HFFc6 (cell line): ENCODE results near the gene MRPS11. TPM values are rescaled to one million over a fixed set of nuclear protein-coding genes. Genes with fewer than 3 reads are reported as not detected.
"Not testable (repeated sequence)": the region's sequence is repeated elsewhere in the genome, so short reads cannot be mapped to it uniquely, and the experiment has no call there.

ENCODE experiments used
- DNase-seq: peaks from one replicate; pipeline ENCODE4 v3.0.0-alpha.2; 2018
- H3K27ac Mint-ChIP-seq: 2 replicates; pipeline ENCODE4 v1.8.0; 2020; ENCODE audit warnings: mild to moderate bottlenecking, mixed read lengths
- H3K27me3 Mint-ChIP-seq: 2 replicates; pipeline ENCODE4 v1.8.0; 2021; ENCODE audit warnings: mild to moderate bottlenecking, moderate library complexity, mixed read lengths; ENCODE audit not compliant: insufficient read depth
- H3K36me3 Mint-ChIP-seq: 2 replicates; pipeline ENCODE4 v1.8.0; 2021; ENCODE audit warnings: low read depth, mixed read lengths
- H3K4me1 Mint-ChIP-seq: 2 replicates; pipeline ENCODE4 v1.8.0; 2020; ENCODE audit warnings: low read depth, mixed read lengths
- H3K4me3 Mint-ChIP-seq: 2 replicates; pipeline ENCODE4 v1.8.0; 2020; ENCODE audit warnings: mild to moderate bottlenecking, moderate library complexity, mixed read lengths
- H3K9me3 Mint-ChIP-seq: 2 replicates; pipeline ENCODE4 v1.8.0; 2020; ENCODE audit warnings: mild to moderate bottlenecking, mixed read lengths
- total RNA-seq, 6 experiments: library from RNA; stranded (reverse); fragmentation: NEBNext Ultra II Directional; extraction: Animal tissue kit (Norgen Biotek cat#: 25700); gene quantifications; 2 replicates in 1 of 6; 3 replicates in 5 of 6; pipeline ENCODE4 v1.2.3, GENCODE V29; 2021
- TF ChIP-seq, protein P1 (sequence below): fragments of 200-600 bp; sonication (generic); IDR thresholded peaks from 2 replicates; pipeline ENCODE4 v1.5.0; 2021; ENCODE audit warnings: antibody characterized with exemption, mild to moderate bottlenecking

Gene MRPS11
- total RNA-seq, 6 experiments from 2014 or later: 63.4 to 75.9 (median 69.4) TPM

DNA sequence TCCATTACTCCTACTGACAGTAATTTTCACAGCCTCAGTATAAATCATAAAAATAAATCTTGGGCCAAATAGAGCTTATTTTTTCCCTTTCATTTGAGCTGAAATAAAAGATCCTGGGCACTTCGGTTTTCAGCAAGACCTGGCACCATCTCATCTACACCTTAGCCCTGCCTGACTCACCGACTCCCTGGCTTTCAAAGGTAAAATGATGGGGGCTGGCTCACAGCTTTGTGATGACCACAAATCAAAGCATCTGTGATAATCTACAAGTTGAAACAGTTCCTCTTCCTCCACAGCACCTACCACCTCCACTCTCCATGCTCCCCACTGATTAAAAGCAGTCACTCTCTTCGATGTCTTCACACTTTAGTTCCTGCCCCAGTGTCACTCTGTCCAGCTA lies 51.4 kb downstream of the MRPS11 start:
- no peak overlapping the region for H3K4me3 Mint-ChIP-seq
- TF ChIP-seq, protein P1, sequence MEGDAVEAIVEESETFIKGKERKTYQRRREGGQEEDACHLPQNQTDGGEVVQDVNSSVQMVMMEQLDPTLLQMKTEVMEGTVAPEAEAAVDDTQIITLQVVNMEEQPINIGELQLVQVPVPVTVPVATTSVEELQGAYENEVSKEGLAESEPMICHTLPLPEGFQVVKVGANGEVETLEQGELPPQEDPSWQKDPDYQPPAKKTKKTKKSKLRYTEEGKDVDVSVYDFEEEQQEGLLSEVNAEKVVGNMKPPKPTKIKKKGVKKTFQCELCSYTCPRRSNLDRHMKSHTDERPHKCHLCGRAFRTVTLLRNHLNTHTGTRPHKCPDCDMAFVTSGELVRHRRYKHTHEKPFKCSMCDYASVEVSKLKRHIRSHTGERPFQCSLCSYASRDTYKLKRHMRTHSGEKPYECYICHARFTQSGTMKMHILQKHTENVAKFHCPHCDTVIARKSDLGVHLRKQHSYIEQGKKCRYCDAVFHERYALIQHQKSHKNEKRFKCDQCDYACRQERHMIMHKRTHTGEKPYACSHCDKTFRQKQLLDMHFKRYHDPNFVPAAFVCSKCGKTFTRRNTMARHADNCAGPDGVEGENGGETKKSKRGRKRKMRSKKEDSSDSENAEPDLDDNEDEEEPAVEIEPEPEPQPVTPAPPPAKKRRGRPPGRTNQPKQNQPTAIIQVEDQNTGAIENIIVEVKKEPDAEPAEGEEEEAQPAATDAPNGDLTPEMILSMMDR: no peak
- H3K4me1 Mint-ChIP-seq: peaks cover 12% of the 10 kb centered on the region; the same call in 1 of the 2 replicates
- H3K27me3 Mint-ChIP-seq: no peaks in the 10 kb centered on the region; the same call in 1 of the 2 replicates
- peaks cover 11% of the 10 kb centered on the region; the same call in 1 of the 2 replicates for H3K36me3 Mint-ChIP-seq
- no peaks in the 10 kb centered on the region for H3K9me3 Mint-ChIP-seq
- H3K27ac Mint-ChIP-seq: no peak overlapping the region
- no peak for DNase-seq

DNA sequence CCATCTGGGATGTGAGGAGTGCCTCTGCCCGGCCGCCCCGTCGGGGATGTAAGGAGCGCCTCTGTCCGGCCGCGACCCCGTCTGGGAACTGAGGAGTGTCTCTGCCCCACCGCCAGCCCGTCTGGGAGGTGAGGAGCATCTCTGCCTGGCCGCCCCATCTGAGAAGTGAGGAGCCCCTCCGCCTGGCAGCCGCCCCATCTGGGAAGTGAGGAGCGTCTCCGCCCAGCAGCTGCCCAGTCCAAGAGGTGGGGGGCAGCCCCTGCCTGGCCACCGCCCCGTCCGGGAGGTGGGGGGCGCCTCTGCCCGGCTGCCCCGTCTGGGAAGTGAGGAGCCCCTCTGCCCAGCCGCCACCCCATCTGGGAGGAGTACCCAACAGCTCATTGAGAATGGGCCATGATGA lies 56.6 kb downstream of the MRPS11 start:
- peaks cover 31% of the 10 kb centered on the region; the same call in 1 of the 2 replicates for H3K36me3 Mint-ChIP-seq
- not testable (repeated sequence) for H3K4me1 Mint-ChIP-seq, H3K9me3 Mint-ChIP-seq, H3K4me3 Mint-ChIP-seq, H3K27ac Mint-ChIP-seq, H3K27me3 Mint-ChIP-seq, DNase-seq

- Mint-ChIP-seq H3K4me3 (no peak overlapping the region), H3K27ac (no peak overlapping the region), H3K9me3 (no peaks in the 10 kb centered on the region), H3K4me1 (peaks cover 15% of the 10 kb centered on the region), H3K36me3 (peaks cover 44% of the 10 kb centered on the region), H3K27me3 (no peaks in the 10 kb centered on the region)
- TF ChIP-seq, protein P1: no peak
- DNase-seq: no peak
These were observed 57.9 kb downstream of the MRPS11 start for GRCh38 chr15:88525418-88525817.

GRCh38 chr15:88526247-88526879 lies 58.9 kb downstream of the MRPS11 start:
- Mint-ChIP-seq H3K4me3 (no peak overlapping the region), H3K36me3 (peaks cover 53% of the 10 kb centered on the region), H3K27me3 (no peaks in the 10 kb centered on the region), H3K27ac (no peak overlapping the region), H3K9me3 (no peaks in the 10 kb centered on the region), H3K4me1 (peaks cover 15% of the 10 kb centered on the region)
- TF ChIP-seq, protein P1: no peak
- no peak for DNase-seq

DNA sequence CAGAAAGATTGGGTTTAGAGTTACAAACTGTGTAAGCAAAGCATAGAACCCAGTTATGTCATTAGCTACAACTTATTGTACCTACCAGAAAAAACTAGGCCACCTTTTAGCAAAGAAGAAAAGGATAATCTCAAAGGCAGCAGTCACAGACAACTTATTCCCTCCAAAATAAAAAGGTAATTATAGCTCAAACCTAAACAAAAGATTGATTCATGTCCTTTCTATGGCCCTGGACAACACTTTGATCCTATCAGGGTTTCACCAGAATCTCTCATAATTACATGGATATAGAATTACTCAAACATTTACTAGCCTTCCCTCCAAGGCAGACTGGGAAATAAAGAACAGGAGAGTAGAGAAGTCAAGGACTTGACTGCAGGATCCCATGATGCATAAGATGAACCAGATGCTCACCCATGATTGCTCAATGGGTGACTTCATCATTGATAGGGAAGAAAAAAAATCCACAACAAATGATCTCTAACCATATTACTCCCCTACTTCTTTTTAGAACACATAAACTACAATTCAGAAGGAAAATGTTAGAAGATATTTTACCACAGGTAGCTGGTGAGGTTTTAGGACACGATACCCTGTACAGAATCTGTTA lies 61.6 kb downstream of the MRPS11 start:
- Mint-ChIP-seq H3K36me3 (peaks cover 44% of the 10 kb centered on the region), H3K9me3 (no peaks in the 10 kb centered on the region), H3K4me1 (peaks cover 15% of the 10 kb centered on the region), H3K27ac (peak overlapping the region; percentile 25), H3K27me3 (no peaks in the 10 kb centered on the region), H3K4me3 (no peak overlapping the region)
- DNase-seq: peak; percentile 22
- TF ChIP-seq, protein P1: no peak

Other genes starting within 250 kb of the MRPS11 start
- gene NTRK3, start 211.0 kb upstream of the MRPS11 start, total RNA-seq: under 1 TPM in 1 of 6 experiments, not detected in 5; 0.02 TPM
- 10 to 100 TPM; 27.3 to 31.3 (median 29.0) TPM for gene MRPL46, start 320 bp upstream of the MRPS11 start, total RNA-seq
- 1 to 10 TPM; 4.9 to 7.1 (median 6.2) TPM for gene DET1, start 79.0 kb downstream of the MRPS11 start, total RNA-seq
- gene AEN, start 153.6 kb downstream of the MRPS11 start, total RNA-seq: 10 to 100 TPM; 65.4 to 73.4 (median 67.8) TPM
- gene ISG20, start 171.3 kb downstream of the MRPS11 start, total RNA-seq: 1 to 10 TPM in 1 of 6 experiments, under 1 TPM in 5; 0.47 to 1.5 (median 0.76) TPM